Loucy (cell line): ENCODE data around the gene CELA1.
A peak's percentile ranks its signal among the peaks of the same experiment; 100 is the strongest.

Experiments
- H2AFZ ChIP-seq: fragments of 200-600 bp; sonication (generic); 2 replicates; pipeline ENCODE4 v1.6.0; 2016; ENCODE audit warnings: antibody characterized with exemption, mild to moderate bottlenecking, low read length, moderate library complexity
- H3F3A ChIP-seq: fragments of 200-600 bp; 2 replicates; pipeline ENCODE4 v1.6.0; 2016; ENCODE audit warnings: antibody characterized with exemption, low read depth, mild to moderate bottlenecking
- H3K27me3 ChIP-seq: fragments of 200-600 bp; sonication (generic); 2 replicates; pipeline ENCODE4 v1.6.1; 2014; ENCODE audit warnings: low read length, mild to moderate bottlenecking; ENCODE audit not compliant: insufficient read depth, poor library complexity, severe bottlenecking
- H3K36me3 ChIP-seq: fragments of 200-600 bp; sonication (generic); 2 replicates; pipeline ENCODE4 v1.6.1; 2016; ENCODE audit warnings: low read length; ENCODE audit not compliant: insufficient read depth
- H3K4me1 ChIP-seq: fragments of 200-600 bp; sonication (generic); 2 replicates; pipeline ENCODE4 v1.5.1; 2014; ENCODE audit warnings: low read length, mild to moderate bottlenecking; ENCODE audit not compliant: insufficient read depth, poor library complexity, severe bottlenecking
- H3K4me2 ChIP-seq: fragments of 200-600 bp; sonication (generic); 2 replicates; pipeline ENCODE4 v1.6.0; 2014; ENCODE audit warnings: antibody characterized with exemption, low read length, low read depth, mild to moderate bottlenecking; ENCODE audit not compliant: poor library complexity, severe bottlenecking
- H3K4me3 ChIP-seq: fragments of 200-600 bp; sonication (generic); 2 replicates; pipeline ENCODE4 v1.5.1; 2014; ENCODE audit warnings: low read length, mild to moderate bottlenecking, mixed read lengths; ENCODE audit not compliant: poor library complexity, severe bottlenecking
- H3K79me2 ChIP-seq: fragments of 200-600 bp; sonication (generic); 2 replicates; pipeline ENCODE4 v1.6.1; 2014; ENCODE audit warnings: low read length; ENCODE audit not compliant: insufficient read depth
- H3K9ac ChIP-seq: fragments of 200-600 bp; sonication (generic); 2 replicates; pipeline ENCODE4 v1.6.0; 2014; ENCODE audit warnings: mild to moderate bottlenecking, low read depth, low read length, moderate library complexity; ENCODE audit not compliant: poor library complexity, severe bottlenecking
- H3K9me2 ChIP-seq: fragments of 200-600 bp; sonication (generic); replicated peaks from 2 replicates; pipeline ENCODE4 v1.6.1; 2016; ENCODE audit warnings: low read depth, low read length, mixed read lengths
- H3K9me3 ChIP-seq: fragments of 200-600 bp; sonication (generic); 2 replicates; pipeline ENCODE4 v1.6.1; 2014; ENCODE audit warnings: mild to moderate bottlenecking, antibody characterized with exemption, low read length, low read depth; ENCODE audit not compliant: insufficient read depth
- H4K20me1 ChIP-seq: fragments of 200-600 bp; sonication (generic); 2 replicates; pipeline ENCODE4 v1.6.0; 2014; ENCODE audit warnings: antibody characterized with exemption, low read length, mild to moderate bottlenecking; ENCODE audit not compliant: insufficient read depth, poor library complexity, severe bottlenecking
- CTCF ChIP-seq: fragments of 200-600 bp; sonication (generic); conservative IDR thresholded peaks from 2 replicates; pipeline ENCODE4 v1.5.1; 2014; ENCODE audit warnings: mild to moderate bottlenecking, antibody characterized with exemption, low read length
- EZH2phosphoT487 ChIP-seq: fragments of 200-600 bp; IDR thresholded peaks from 2 replicates; pipeline ENCODE4 v1.6.1; 2018; ENCODE audit warnings: antibody characterized with exemption, mild to moderate bottlenecking, moderate library complexity, borderline replicate concordance

CELA1 gene

GRCh38 chr12:51378749-51379148 is 32.3 kb upstream of the CELA1 start:
- no peaks in the 10 kb centered on the region for H3K9me2 ChIP-seq
- peak overlapping the region; percentile 23 for H3K4me2 ChIP-seq
- H3K27me3 ChIP-seq: no peaks in the 10 kb centered on the region
- H3K9ac ChIP-seq: no peak overlapping the region
- H2AFZ ChIP-seq: no peak overlapping the region
- peaks cover 4% of the 10 kb centered on the region; the same call in 1 of the 2 replicates for H3K36me3 ChIP-seq
- H3K79me2 ChIP-seq: peaks cover 6% of the 10 kb centered on the region; the same call in 1 of the 2 replicates
- no peaks in the 10 kb centered on the region for H4K20me1 ChIP-seq
- TF ChIP-seq EZH2phosphoT487 (no peak), CTCF (no peak)
- no peaks in the 10 kb centered on the region for H3K9me3 ChIP-seq
- H3F3A ChIP-seq: peaks cover 1% of the 10 kb centered on the region; the same call in 1 of the 2 replicates
- H3K4me3 ChIP-seq: no peak overlapping the region
- H3K4me1 ChIP-seq: peaks cover 65% of the 10 kb centered on the region

DNA sequence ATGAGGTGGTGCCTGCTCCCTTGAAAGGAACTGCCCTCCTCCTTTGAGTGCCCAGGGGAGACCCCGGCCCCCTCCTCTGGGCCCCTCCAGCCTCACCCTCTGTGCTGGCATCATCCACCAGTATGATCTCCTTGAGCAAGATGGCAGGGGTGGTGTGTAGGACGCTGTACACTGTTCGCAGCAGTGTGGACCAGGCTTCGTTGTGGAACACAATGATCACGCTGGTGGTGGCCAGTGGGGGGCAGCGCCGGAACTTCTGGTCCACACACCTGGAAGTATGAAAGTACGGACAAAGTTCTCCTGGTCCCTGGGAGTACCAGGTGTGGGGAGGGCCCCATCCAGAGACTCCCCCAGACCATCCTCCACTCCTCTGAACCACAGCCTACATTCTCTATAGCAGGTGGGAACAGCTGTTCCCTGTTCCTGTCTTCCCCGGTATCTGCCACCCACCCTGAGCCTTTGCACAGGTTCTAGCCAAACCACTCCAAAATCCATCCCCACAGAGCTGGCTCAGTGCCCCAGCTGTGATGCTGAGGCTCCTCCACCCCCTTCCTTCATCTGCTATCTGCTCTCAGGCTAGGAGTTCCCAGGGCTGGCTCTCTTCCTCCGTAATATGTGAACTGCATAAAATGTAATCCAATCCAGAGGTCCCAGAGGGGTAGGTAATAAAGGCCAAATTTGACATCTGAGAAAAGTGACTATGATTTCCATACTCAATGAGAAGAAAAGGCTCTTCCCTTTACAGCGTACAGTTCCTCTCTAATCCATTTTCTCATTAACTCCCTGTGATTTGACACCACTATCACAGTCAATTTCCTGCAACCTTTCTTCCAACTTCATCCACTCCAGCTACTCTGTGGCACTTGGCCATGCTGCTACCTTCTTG is 30.9 kb upstream of the CELA1 start:
- Histone ChIP-seq H3K79me2 (peaks cover 6% of the 10 kb centered on the region; the same call in 1 of the 2 replicates), H3F3A (no peaks in the 10 kb centered on the region; the same call in 1 of the 2 replicates), H3K9me3 (no peaks in the 10 kb centered on the region), H3K36me3 (peaks cover 6% of the 10 kb centered on the region; the same call in 1 of the 2 replicates), H3K27me3 (no peaks in the 10 kb centered on the region), H3K9ac (no peak overlapping the region), H2AFZ (no peak overlapping the region), H3K4me3 (no peak overlapping the region), H3K4me1 (peaks cover 51% of the 10 kb centered on the region), H3K9me2 (no peaks in the 10 kb centered on the region), H4K20me1 (no peaks in the 10 kb centered on the region), H3K4me2 (no peak overlapping the region)
- TF ChIP-seq EZH2phosphoT487 (no peak), CTCF (peak; percentile 65)

GRCh38 chr12:51374856-51375255 is 28.4 kb upstream of the CELA1 start:
- Histone ChIP-seq H3K36me3 (peaks cover 7% of the 10 kb centered on the region; the same call in 1 of the 2 replicates), H3K4me3 (no peak overlapping the region), H2AFZ (no peak overlapping the region), H3K79me2 (peaks cover 8% of the 10 kb centered on the region; the same call in 1 of the 2 replicates), H3F3A (no peaks in the 10 kb centered on the region), H3K27me3 (no peaks in the 10 kb centered on the region), H4K20me1 (no peaks in the 10 kb centered on the region), H3K4me1 (peaks cover 55% of the 10 kb centered on the region), H3K9ac (no peak overlapping the region), H3K4me2 (no peak overlapping the region), H3K9me2 (no peaks in the 10 kb centered on the region), H3K9me3 (no peaks in the 10 kb centered on the region)
- TF ChIP-seq EZH2phosphoT487 (no peak), CTCF (no peak)
